ENCODE results near the gene ATP11B.

The ATP11B gene

DNA sequence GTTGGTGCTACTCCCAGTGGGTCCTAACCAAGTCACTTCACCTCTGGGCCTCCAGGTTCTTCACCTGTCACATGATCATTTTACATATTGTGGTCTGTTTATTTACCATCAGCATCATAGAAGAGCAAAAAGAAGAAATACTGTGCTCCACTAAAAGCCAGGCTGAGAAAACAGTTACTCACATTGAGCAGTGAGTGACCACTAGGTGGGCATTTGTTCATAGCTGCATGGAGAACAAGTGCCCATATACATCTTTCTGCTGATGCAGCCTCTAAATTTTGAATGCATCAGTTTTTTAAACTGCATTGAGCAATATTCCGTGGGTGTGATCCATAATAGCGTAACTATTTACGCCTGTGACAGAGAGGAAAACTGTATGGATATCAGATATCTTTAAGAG lies 110.9 kb downstream of the ATP11B start:
- Mint-ChIP-seq H3K9me3 (no peaks in the 10 kb centered on the region), H3K27ac (no peak overlapping the region), H3K36me3 (ENCODE audit: low read depth) (peaks cover 31% of the 10 kb centered on the region)

DNA sequence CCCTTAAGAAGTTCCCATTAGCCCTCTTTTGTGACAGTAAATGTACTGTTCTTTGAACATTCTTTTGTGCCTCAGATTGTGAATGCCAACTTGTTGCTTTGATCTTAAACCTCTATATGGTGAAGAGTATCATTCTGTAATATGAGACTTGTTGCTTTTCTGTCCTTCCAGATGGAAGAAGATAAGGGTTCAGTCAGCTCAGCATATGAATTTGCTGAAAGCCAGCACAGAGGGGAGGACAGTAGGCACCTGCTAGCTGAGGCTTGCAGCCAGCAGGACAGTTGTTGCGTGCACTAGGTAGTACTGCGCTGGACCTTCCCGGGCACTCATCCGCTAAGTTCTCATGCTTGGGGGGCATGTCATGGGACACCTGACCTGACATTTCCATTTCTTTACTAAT lies 112.3 kb downstream of the ATP11B start:
- no peak overlapping the region for H3K4me3 Mint-ChIP-seq
- H3K4me1 Mint-ChIP-seq (ENCODE audit: low read depth) = peaks cover 13% of the 10 kb centered on the region
- H3K9me3 Mint-ChIP-seq = no peaks in the 10 kb centered on the region
- no peak overlapping the region for H3K27ac Mint-ChIP-seq
- H3K36me3 Mint-ChIP-seq (ENCODE audit: low read depth) = peaks cover 24% of the 10 kb centered on the region
- H3K27me3 Mint-ChIP-seq = no peaks in the 10 kb centered on the region

More for the DNA sequence above, 110.9 kb downstream of the ATP11B start:
- no peaks in the 10 kb centered on the region for H3K27me3 Mint-ChIP-seq
- H3K4me3 Mint-ChIP-seq = no peak overlapping the region
- H3K4me1 Mint-ChIP-seq (ENCODE audit: low read depth) = peaks cover 2% of the 10 kb centered on the region

- peaks cover 17% of the 10 kb centered on the region for H3K4me1 Mint-ChIP-seq (ENCODE audit: low read depth)
- no peak overlapping the region for H3K4me3 Mint-ChIP-seq
- no peaks in the 10 kb centered on the region for H3K9me3 Mint-ChIP-seq
- H3K27me3 Mint-ChIP-seq = no peaks in the 10 kb centered on the region
- H3K27ac Mint-ChIP-seq = no peak overlapping the region
- peaks cover 24% of the 10 kb centered on the region for H3K36me3 Mint-ChIP-seq (ENCODE audit: low read depth)
Measured at GRCh38 chr3:182906036-182906435, 112.7 kb downstream of the ATP11B start.

DNA sequence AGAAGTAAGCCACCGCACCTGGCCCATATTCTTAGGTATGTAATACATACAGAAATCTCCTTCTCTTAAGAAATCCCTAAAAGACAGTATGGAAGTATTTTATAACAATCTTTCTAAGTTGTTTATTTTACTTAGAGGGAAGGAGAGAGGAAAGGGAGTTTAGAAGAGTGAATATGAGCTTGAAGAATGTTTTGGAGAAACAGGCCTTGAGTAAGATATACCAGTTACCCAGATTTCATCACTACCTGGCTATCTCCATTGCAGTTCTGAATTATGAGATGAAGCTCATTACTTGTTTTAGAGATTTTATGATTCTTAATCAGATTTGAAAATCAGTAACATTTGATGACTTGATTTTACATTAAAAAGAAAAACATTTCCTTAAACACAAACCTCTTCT lies 115.2 kb downstream of the ATP11B start:
- Mint-ChIP-seq H3K36me3 (ENCODE audit: low read depth) (peaks cover 22% of the 10 kb centered on the region), H3K27me3 (no peaks in the 10 kb centered on the region), H3K27ac (no peak overlapping the region), H3K4me1 (ENCODE audit: low read depth) (peaks cover 39% of the 10 kb centered on the region), H3K9me3 (no peaks in the 10 kb centered on the region), H3K4me3 (no peak overlapping the region)

DNA sequence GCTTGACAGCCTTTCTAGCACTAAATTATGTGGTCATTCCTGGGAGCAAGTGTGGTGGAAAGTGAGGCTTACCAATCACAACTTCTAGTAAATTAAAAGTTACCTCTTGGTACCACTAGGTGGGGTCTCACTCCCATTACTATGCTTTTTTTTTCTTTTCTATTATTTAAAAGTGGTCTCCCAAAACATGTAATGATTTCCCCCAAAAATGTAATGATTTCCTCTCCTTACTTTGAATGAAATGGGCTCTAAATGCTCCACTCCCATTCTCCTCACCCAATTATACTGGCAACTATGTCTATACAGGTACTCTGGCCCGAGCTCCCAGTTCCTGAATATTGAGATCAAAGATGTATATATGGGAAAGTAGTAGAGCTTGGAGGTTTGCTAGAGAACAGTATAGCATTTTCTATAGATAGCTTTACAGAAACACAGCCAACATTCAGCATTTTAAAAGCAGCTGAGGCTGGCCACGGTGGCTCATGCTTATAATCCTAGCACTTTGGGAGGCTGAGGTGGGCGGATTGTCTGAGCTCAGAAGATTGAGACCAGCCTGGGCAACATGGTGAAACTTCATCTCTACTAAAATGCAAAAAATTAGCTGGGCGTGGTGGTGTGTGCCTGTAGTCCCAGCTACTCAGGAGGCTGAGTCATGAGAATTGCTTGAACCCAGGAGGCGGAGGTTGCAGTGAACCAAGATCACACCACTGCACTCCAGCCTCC lies 116.2 kb downstream of the ATP11B start:
- H3K9me3 Mint-ChIP-seq = no peaks in the 10 kb centered on the region
- no peak overlapping the region for H3K27ac Mint-ChIP-seq
- H3K4me3 Mint-ChIP-seq = no peak overlapping the region
- H3K4me1 Mint-ChIP-seq (ENCODE audit: low read depth) = peaks cover 49% of the 10 kb centered on the region
- H3K27me3 Mint-ChIP-seq = no peaks in the 10 kb centered on the region
- H3K36me3 Mint-ChIP-seq (ENCODE audit: low read depth) = peaks cover 21% of the 10 kb centered on the region

DNA sequence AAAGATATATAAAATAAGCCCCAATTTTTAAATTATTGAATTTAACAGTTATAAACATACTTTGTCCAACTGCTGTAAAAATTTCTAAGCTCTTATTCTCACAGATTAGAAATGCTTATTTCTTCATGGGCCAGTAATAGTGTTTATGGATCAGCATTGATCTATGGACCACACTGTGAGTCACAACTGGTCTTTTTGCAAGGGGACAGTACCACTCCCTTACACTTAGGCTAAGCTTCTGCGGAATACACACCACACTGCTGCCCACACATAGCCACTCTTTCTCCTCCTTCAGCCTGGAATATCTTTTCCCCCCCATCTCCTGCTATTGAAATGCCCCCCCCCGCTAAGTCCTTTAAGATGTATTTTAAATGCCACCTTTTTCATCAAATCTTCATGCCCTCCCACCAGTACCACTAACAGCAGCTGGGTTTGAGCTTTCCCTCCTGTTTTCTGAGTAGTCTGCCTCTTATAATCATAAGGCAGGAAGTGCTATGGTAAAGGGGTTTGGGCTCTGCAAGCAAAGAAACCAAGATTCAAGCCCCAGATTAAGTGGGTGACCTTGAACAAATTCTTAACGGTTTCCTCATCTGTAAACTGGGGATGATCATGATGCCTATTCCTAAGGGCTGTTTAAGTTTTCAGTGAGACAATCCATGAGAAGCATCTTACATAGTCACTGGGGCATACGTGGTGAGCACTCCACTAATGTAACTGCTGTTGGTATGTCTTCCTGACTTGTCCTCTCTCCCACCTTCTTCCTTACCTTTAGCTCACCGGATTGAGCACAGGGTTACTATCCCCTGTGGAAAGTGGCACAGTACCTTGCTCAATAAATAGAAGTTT lies 117.9 kb downstream of the ATP11B start:
- Mint-ChIP-seq H3K36me3 (ENCODE audit: low read depth) (peaks cover 30% of the 10 kb centered on the region), H3K4me1 (ENCODE audit: low read depth) (peaks cover 57% of the 10 kb centered on the region), H3K9me3 (no peaks in the 10 kb centered on the region), H3K27ac (peak overlapping the region; percentile 49), H3K27me3 (no peaks in the 10 kb centered on the region), H3K4me3 (no peak overlapping the region)

DNA sequence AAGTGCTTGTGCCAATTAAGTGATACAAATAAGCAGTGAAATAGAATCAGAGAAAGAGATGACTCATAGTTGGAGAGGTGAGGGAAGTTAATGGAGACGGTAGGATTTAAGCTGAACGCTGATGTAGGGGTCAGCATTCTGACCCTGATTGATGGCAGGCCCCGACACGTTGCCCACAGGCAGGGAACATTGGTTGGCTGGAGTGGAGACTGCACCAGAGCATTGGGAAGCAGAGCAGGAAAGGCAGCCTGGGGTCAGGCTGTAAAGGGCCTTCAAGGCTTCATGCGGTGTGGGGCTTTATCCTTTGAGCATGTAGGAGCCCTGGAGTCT lies 118.4 kb downstream of the ATP11B start:
- peak overlapping the region; percentile 8 for H3K27ac Mint-ChIP-seq
- peaks cover 30% of the 10 kb centered on the region for H3K36me3 Mint-ChIP-seq (ENCODE audit: low read depth)
- no peak overlapping the region for H3K4me3 Mint-ChIP-seq
- no peaks in the 10 kb centered on the region for H3K9me3 Mint-ChIP-seq
- H3K4me1 Mint-ChIP-seq (ENCODE audit: low read depth) = peaks cover 57% of the 10 kb centered on the region
- no peaks in the 10 kb centered on the region for H3K27me3 Mint-ChIP-seq

- Mint-ChIP-seq H3K36me3 (ENCODE audit: low read depth) (peaks cover 34% of the 10 kb centered on the region), H3K4me3 (no peak overlapping the region), H3K9me3 (no peaks in the 10 kb centered on the region), H3K27me3 (no peaks in the 10 kb centered on the region), H3K4me1 (ENCODE audit: low read depth) (peaks cover 57% of the 10 kb centered on the region), H3K27ac (no peak overlapping the region)
Measured at GRCh38 chr3:182912474-182912873, 119.2 kb downstream of the ATP11B start.

DNA sequence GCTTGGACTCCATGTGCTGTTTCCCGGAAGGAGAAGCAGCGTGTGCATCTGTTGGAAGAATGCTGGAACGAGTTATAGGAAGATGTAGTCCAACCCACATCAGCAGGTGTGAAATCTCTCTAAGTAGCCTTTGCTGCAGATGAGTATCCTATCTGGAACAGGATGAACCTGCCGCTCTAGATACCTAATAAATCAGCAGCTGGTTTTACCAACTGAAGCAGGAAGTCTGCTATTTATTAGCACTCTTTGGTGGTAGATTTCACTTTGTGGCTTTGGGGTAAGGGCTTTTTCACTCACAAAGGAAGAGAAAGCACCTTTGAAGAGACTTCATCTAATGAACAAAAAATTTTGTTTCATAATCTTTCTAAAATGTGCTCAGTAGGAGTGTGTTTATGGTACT lies 120.6 kb downstream of the ATP11B start:
- Mint-ChIP-seq H3K27me3 (no peaks in the 10 kb centered on the region), H3K4me1 (ENCODE audit: low read depth) (peaks cover 57% of the 10 kb centered on the region), H3K9me3 (no peaks in the 10 kb centered on the region), H3K36me3 (ENCODE audit: low read depth) (peaks cover 34% of the 10 kb centered on the region), H3K27ac (peak overlapping the region; percentile 75), H3K4me3 (peak overlapping the region; percentile 32)

GRCh38 chr3:182914341-182914740 lies 121.0 kb downstream of the ATP11B start:
- Mint-ChIP-seq H3K4me1 (ENCODE audit: low read depth) (peaks cover 53% of the 10 kb centered on the region), H3K4me3 (no peak overlapping the region), H3K9me3 (no peaks in the 10 kb centered on the region), H3K27ac (peak overlapping the region; percentile 74), H3K27me3 (no peaks in the 10 kb centered on the region), H3K36me3 (ENCODE audit: low read depth) (peaks cover 34% of the 10 kb centered on the region)

- H3K9me3 Mint-ChIP-seq = no peaks in the 10 kb centered on the region
- no peak overlapping the region for H3K27ac Mint-ChIP-seq
- H3K36me3 Mint-ChIP-seq (ENCODE audit: low read depth) = peaks cover 36% of the 10 kb centered on the region
- peaks cover 29% of the 10 kb centered on the region for H3K4me1 Mint-ChIP-seq (ENCODE audit: low read depth)
- no peaks in the 10 kb centered on the region for H3K27me3 Mint-ChIP-seq
- H3K4me3 Mint-ChIP-seq = no peak overlapping the region
Measured at GRCh38 chr3:182917134-182917533, 123.8 kb downstream of the ATP11B start.

DNA sequence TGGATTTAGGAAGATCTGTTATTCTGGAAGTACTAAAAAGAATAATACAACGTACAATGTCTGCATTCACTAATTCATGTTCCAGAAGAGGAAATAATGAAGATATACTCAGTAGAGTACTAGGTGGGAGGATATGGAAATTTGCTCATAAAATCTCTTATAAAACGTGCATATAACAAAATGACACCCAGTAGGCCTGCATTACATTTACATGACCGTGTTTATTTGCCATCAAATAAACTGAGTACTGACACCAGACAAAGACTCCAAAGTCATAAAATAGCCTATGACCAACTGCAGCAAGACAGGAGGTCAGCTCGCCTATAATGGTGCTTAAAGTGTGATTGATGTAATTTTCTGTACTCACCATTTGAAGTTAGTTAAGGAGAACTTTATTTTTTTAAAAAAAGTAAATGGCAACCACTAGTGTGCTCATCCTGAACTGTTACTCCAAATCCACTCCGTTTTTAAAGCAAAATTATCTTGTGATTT lies 126.6 kb downstream of the ATP11B start:
- Mint-ChIP-seq H3K27ac (no peak overlapping the region), H3K27me3 (no peaks in the 10 kb centered on the region)

GRCh38 chr3:182920515-182921084 lies 127.3 kb downstream of the ATP11B start:
- Mint-ChIP-seq H3K27me3 (no peaks in the 10 kb centered on the region), H3K4me1 (ENCODE audit: low read depth) (peaks cover 3% of the 10 kb centered on the region), H3K36me3 (ENCODE audit: low read depth) (peaks cover 37% of the 10 kb centered on the region), H3K9me3 (no peaks in the 10 kb centered on the region), H3K27ac (no peak overlapping the region), H3K4me3 (no peak overlapping the region)

More for the DNA sequence above, 126.6 kb downstream of the ATP11B start:
- Mint-ChIP-seq H3K9me3 (no peaks in the 10 kb centered on the region), H3K4me1 (ENCODE audit: low read depth) (peaks cover 3% of the 10 kb centered on the region), H3K4me3 (no peak overlapping the region), H3K36me3 (ENCODE audit: low read depth) (peaks cover 37% of the 10 kb centered on the region)

DNA sequence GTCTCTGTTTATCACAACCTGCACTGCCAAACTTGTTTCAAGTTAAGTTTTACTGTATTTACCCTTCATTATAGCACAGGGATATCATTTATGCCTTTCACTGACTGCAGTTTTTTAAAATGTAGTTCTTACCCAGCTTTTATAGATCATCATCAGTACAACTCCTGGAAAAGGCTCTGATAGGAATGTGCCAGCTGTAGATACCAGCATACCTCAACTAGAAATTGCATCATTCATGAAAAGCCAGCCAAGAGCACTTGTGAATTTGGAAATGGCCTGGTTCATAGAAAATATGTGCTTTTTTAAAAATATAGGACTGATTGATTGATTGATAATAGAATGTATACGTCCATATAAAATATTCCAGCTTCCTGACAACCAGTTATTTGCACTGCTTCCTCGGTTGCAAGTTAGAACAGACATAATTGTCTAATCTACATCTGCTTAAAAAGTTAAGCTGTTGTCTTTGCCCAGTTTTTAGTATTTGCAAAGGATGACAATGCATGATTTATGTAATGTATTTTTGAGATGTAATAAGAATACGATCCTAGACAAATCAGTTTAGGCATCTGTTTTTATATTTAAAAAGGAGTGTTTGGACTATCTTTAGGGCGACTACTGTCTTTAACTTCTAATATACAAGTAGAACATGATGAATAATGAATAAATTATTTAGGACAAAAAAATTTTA lies 128.5 kb downstream of the ATP11B start:
- Mint-ChIP-seq H3K27me3 (no peaks in the 10 kb centered on the region), H3K4me1 (ENCODE audit: low read depth) (peaks cover 3% of the 10 kb centered on the region), H3K9me3 (peaks cover 5% of the 10 kb centered on the region), H3K4me3 (no peak overlapping the region), H3K27ac (no peak overlapping the region), H3K36me3 (ENCODE audit: low read depth) (peaks cover 40% of the 10 kb centered on the region)

Data from stimulated activated naive CD8-positive, alpha-beta T cell treated with anti-CD3 and anti-CD28 coated beads, Interleukin-15, Interleukin-2, amounts not matched to agents 100 ng/mL and 50 ng/mL, for 24 hours (primary cell).